Activated CD4-positive, alpha-beta T cell treated with anti-CD3 and anti-CD28 coated beads, Interleukin-2, amount 10 ng/mL, durations not matched to agents 24 days and 14 days (primary cell): ENCODE results near the gene PDHB. TPM values are rescaled to one million over a fixed set of nuclear protein-coding genes. Genes with fewer than 3 reads are reported as not detected.
A peak's percentile ranks its signal among the peaks of the same experiment; 100 is the strongest.
"Not testable (repeated sequence)": the region's sequence is repeated elsewhere in the genome, so short reads cannot be mapped to it uniquely, and the experiment has no call there.

Experiments used
- DNase-seq: peaks from one replicate; pipeline ENCODE4 v3.0.0; 2022
- H3K27ac Mint-ChIP-seq: one replicate; pipeline ENCODE4 v1.8.0; 2022; ENCODE audit warnings: mild to moderate bottlenecking, mixed read lengths
- H3K27me3 Mint-ChIP-seq: one replicate; pipeline ENCODE4 v1.8.0; 2022; ENCODE audit warnings: mixed read lengths
- H3K36me3 Mint-ChIP-seq: one replicate; pipeline ENCODE4 v1.8.0; 2022; ENCODE audit warnings: low read depth, mild to moderate bottlenecking, mixed read lengths
- H3K4me1 Mint-ChIP-seq: one replicate; pipeline ENCODE4 v1.8.0; 2021; ENCODE audit warnings: mixed read lengths
- H3K4me3 Mint-ChIP-seq: one replicate; pipeline ENCODE4 v1.8.0; 2022; ENCODE audit warnings: mild to moderate bottlenecking, moderate library complexity, mixed read lengths
- H3K9me3 Mint-ChIP-seq: one replicate; pipeline ENCODE4 v1.8.0; 2021; ENCODE audit warnings: mixed read lengths
- intact Hi-C: fragments of 100-400 bp; cut with micrococcal nuclease; formaldehyde crosslinking; loops from one replicate; pipeline ENCODE4 v1.15.1; 2023
- total RNA-seq: library from RNA; stranded (reverse); gene quantifications from 2 replicates; pipeline ENCODE4 v1.2.3, GENCODE V29; 2022

The PDHB gene
- total RNA-seq, 1 donor from 2014 or later: 69.3 TPM

- peaks cover 6% of the 10 kb centered on the region for H3K27me3 Mint-ChIP-seq
- peaks cover 11% of the 10 kb centered on the region for H3K4me1 Mint-ChIP-seq
- H3K9me3 Mint-ChIP-seq: no peaks in the 10 kb centered on the region
- no peak overlapping the region for H3K4me3 Mint-ChIP-seq
- peak overlapping the region; percentile 65 for H3K27ac Mint-ChIP-seq
- no peaks in the 10 kb centered on the region for H3K36me3 Mint-ChIP-seq
- intact Hi-C loops: loop anchor here (1.0 kb wide), 4 partner anchors 7 to 68 kb away; partner anchors contain the start of genes KCTD6 and PDHB
- no peak for DNase-seq
Measured at GRCh38 chr3:58463942-58464271, 30.3 kb upstream of the PDHB start.

- peaks cover 6% of the 10 kb centered on the region for H3K27me3 Mint-ChIP-seq
- no peak overlapping the region for H3K4me3 Mint-ChIP-seq
- H3K36me3 Mint-ChIP-seq: no peaks in the 10 kb centered on the region
- peak; percentile 90 for DNase-seq
- H3K27ac Mint-ChIP-seq: peak overlapping the region; percentile 65
- no peaks in the 10 kb centered on the region for H3K9me3 Mint-ChIP-seq
- H3K4me1 Mint-ChIP-seq: peaks cover 11% of the 10 kb centered on the region
- intact Hi-C loops: loop anchor here (1.0 kb wide), 4 partner anchors 8 to 69 kb away; partner anchors contain the start of genes KCTD6 and PDHB
Measured at GRCh38 chr3:58463181-58463941, 29.7 kb upstream of the PDHB start.

GRCh38 chr3:58462829-58463180 lies 29.2 kb upstream of the PDHB start:
- peaks cover 6% of the 10 kb centered on the region for H3K27me3 Mint-ChIP-seq
- intact Hi-C loops: loop anchor here (1.0 kb wide), 4 partner anchors 8 to 69 kb away; partner anchors contain the start of genes KCTD6 and PDHB
- H3K9me3 Mint-ChIP-seq: no peaks in the 10 kb centered on the region

GRCh38 chr3:58459160-58459559 lies 25.5 kb upstream of the PDHB start:
- intact Hi-C loops: no loop called here

More at GRCh38 chr3:58462829-58463180, 29.2 kb upstream of the PDHB start:
- Mint-ChIP-seq H3K27ac (no peak overlapping the region), H3K4me1 (peaks cover 11% of the 10 kb centered on the region), H3K36me3 (no peaks in the 10 kb centered on the region), H3K4me3 (no peak overlapping the region)
- DNase-seq: no peak

GRCh38 chr3:58452176-58452575 lies 18.5 kb upstream of the PDHB start:
- Mint-ChIP-seq H3K36me3 (peaks cover 5% of the 10 kb centered on the region), H3K4me3 (no peak overlapping the region), H3K4me1 (no peaks in the 10 kb centered on the region), H3K9me3 (peaks cover 26% of the 10 kb centered on the region), H3K27me3 (peaks cover 12% of the 10 kb centered on the region), H3K27ac (no peak overlapping the region)
- intact Hi-C loops: no loop called here
- no peak for DNase-seq

More at GRCh38 chr3:58459160-58459559, 25.5 kb upstream of the PDHB start:
- DNase-seq: no peak
- Mint-ChIP-seq H3K27ac (no peak overlapping the region), H3K36me3 (peaks cover 5% of the 10 kb centered on the region), H3K4me3 (no peak overlapping the region), H3K4me1 (peaks cover 7% of the 10 kb centered on the region), H3K27me3 (peaks cover 7% of the 10 kb centered on the region), H3K9me3 (peaks cover 14% of the 10 kb centered on the region)

- no peaks in the 10 kb centered on the region for H3K9me3 Mint-ChIP-seq
- no peak overlapping the region for H3K4me3 Mint-ChIP-seq
- H3K4me1 Mint-ChIP-seq: no peaks in the 10 kb centered on the region
- H3K27ac Mint-ChIP-seq: no peak overlapping the region
- intact Hi-C loops: no loop called here
- no peaks in the 10 kb centered on the region for H3K36me3 Mint-ChIP-seq
- DNase-seq: no peak
- peaks cover 16% of the 10 kb centered on the region for H3K27me3 Mint-ChIP-seq
Measured at GRCh38 chr3:58441514-58442450, 8.2 kb upstream of the PDHB start.

- H3K27ac Mint-ChIP-seq, H3K4me1 Mint-ChIP-seq, H3K36me3 Mint-ChIP-seq, DNase-seq, H3K4me3 Mint-ChIP-seq, H3K9me3 Mint-ChIP-seq, intact Hi-C loops: not testable (repeated sequence)
- peaks cover 19% of the 10 kb centered on the region for H3K27me3 Mint-ChIP-seq
Measured at GRCh38 chr3:58440996-58441355, 7.3 kb upstream of the PDHB start.

- peaks cover 12% of the 10 kb centered on the region for H3K4me1 Mint-ChIP-seq
- DNase-seq, H3K4me3 Mint-ChIP-seq, H3K9me3 Mint-ChIP-seq, intact Hi-C loops, H3K36me3 Mint-ChIP-seq, H3K27ac Mint-ChIP-seq: not testable (repeated sequence)
- H3K27me3 Mint-ChIP-seq: peaks cover 15% of the 10 kb centered on the region
Measured at GRCh38 chr3:58437276-58437675, 3.6 kb upstream of the PDHB start.

GRCh38 chr3:58434990-58435389 lies 1.4 kb upstream of the PDHB start:
- intact Hi-C loops: loop anchor here (5.0 kb wide), 1 partner anchor 113 kb away; no protein-coding TSS in a partner anchor
- Mint-ChIP-seq H3K4me3 (no peak overlapping the region), H3K9me3 (no peaks in the 10 kb centered on the region)

GRCh38 chr3:58434511-58434910 lies 879 bp upstream of the PDHB start:
- intact Hi-C loops: loop anchor here (5.0 kb wide), 1 partner anchor 112 kb away; no protein-coding TSS in a partner anchor
- no peaks in the 10 kb centered on the region for H3K9me3 Mint-ChIP-seq
- no peak overlapping the region for H3K4me3 Mint-ChIP-seq
- H3K27ac Mint-ChIP-seq: peak overlapping the region; percentile 13
- H3K4me1 Mint-ChIP-seq: peaks cover 18% of the 10 kb centered on the region
- peaks cover 15% of the 10 kb centered on the region for H3K36me3 Mint-ChIP-seq
- H3K27me3 Mint-ChIP-seq: peaks cover 11% of the 10 kb centered on the region
- no peak for DNase-seq

More at GRCh38 chr3:58434990-58435389, 1.4 kb upstream of the PDHB start:
- Mint-ChIP-seq H3K27ac (no peak overlapping the region), H3K27me3 (peaks cover 11% of the 10 kb centered on the region), H3K4me1 (peaks cover 18% of the 10 kb centered on the region), H3K36me3 (peaks cover 10% of the 10 kb centered on the region)
- DNase-seq: no peak

GRCh38 chr3:58434168-58434504 lies 504 bp upstream of the PDHB start:
- intact Hi-C loops: loop anchor here (5.0 kb wide), 1 partner anchor 112 kb away; no protein-coding TSS in a partner anchor
- no peak for DNase-seq
- Mint-ChIP-seq H3K27me3 (peaks cover 11% of the 10 kb centered on the region), H3K4me3 (peak overlapping the region; percentile 92), H3K36me3 (peaks cover 18% of the 10 kb centered on the region), H3K4me1 (peaks cover 18% of the 10 kb centered on the region), H3K9me3 (no peaks in the 10 kb centered on the region), H3K27ac (peak overlapping the region; percentile 73)

GRCh38 chr3:58432905-58433304 lies 727 bp downstream of the PDHB start:
- H3K27me3 Mint-ChIP-seq: peaks cover 9% of the 10 kb centered on the region
- DNase-seq: no peak
- H3K9me3 Mint-ChIP-seq: no peaks in the 10 kb centered on the region
- peak overlapping the region; percentile 92 for H3K4me3 Mint-ChIP-seq
- intact Hi-C loops: loop anchor here (1.0 to 5.0 kb wide), 6 partner anchors 30 to 127 kb away; partner anchors contain the start of genes HTD2 and RPP14
- H3K27ac Mint-ChIP-seq: peak overlapping the region; percentile 93
- peaks cover 18% of the 10 kb centered on the region for H3K4me1 Mint-ChIP-seq
- peaks cover 31% of the 10 kb centered on the region for H3K36me3 Mint-ChIP-seq

- Mint-ChIP-seq H3K27me3 (no peaks in the 10 kb centered on the region), H3K4me1 (peaks cover 18% of the 10 kb centered on the region), H3K36me3 (peaks cover 55% of the 10 kb centered on the region), H3K9me3 (no peaks in the 10 kb centered on the region), H3K27ac (no peak overlapping the region), H3K4me3 (no peak overlapping the region)
- no peak for DNase-seq
- intact Hi-C loops: loop anchor here (5.0 kb wide), 1 partner anchor 107 kb away; no protein-coding TSS in a partner anchor
Measured at GRCh38 chr3:58429657-58430056, 4.0 kb downstream of the PDHB start.
